HG03460 (cell line): ENCODE data around the gene PLEKHG3.

Experiments
- ATAC-seq: cut with Tn5 transposase; IDR thresholded peaks from one replicate; pipeline ENCODE4 v1.9.1; 2021; ENCODE audit not compliant: unreplicated experiment

PLEKHG3 gene

GRCh38 chr14:64777461-64777860 is 73.2 kb downstream of the PLEKHG3 start:
- ATAC-seq: no peak

- no peak for ATAC-seq
Observed at GRCh38 chr14:64778104-64778754, 74.0 kb downstream of the PLEKHG3 start.

GRCh38 chr14:64779472-64779871 is 75.2 kb downstream of the PLEKHG3 start:
- no peak for ATAC-seq

GRCh38 chr14:64782196-64782595 is 78.0 kb downstream of the PLEKHG3 start:
- no peak for ATAC-seq

GRCh38 chr14:64784006-64784405 is 79.8 kb downstream of the PLEKHG3 start:
- ATAC-seq: no peak

GRCh38 chr14:64786296-64787149 is 82.3 kb downstream of the PLEKHG3 start:
- no peak for ATAC-seq

GRCh38 chr14:64787619-64788018 is 83.4 kb downstream of the PLEKHG3 start:
- no peak for ATAC-seq

GRCh38 chr14:64788706-64789105 is 84.5 kb downstream of the PLEKHG3 start:
- no peak for ATAC-seq

GRCh38 chr14:64789696-64790095 is 85.5 kb downstream of the PLEKHG3 start:
- no peak for ATAC-seq

- ATAC-seq: no peak
Observed at GRCh38 chr14:64790478-64790877, 86.3 kb downstream of the PLEKHG3 start.

GRCh38 chr14:64792231-64792630 is 88.0 kb downstream of the PLEKHG3 start:
- no peak for ATAC-seq

- ATAC-seq: no peak
Observed at GRCh38 chr14:64792871-64793560, 88.8 kb downstream of the PLEKHG3 start.

- no peak for ATAC-seq
Observed at GRCh38 chr14:64795211-64795610, 91.0 kb downstream of the PLEKHG3 start.

- no peak for ATAC-seq
Observed at GRCh38 chr14:64795921-64796320, 91.7 kb downstream of the PLEKHG3 start.

GRCh38 chr14:64796369-64796768 is 92.1 kb downstream of the PLEKHG3 start:
- ATAC-seq: no peak

- ATAC-seq: no peak
Observed at GRCh38 chr14:64799555-64799954, 95.3 kb downstream of the PLEKHG3 start.
